A673 (cell line): Measurements from ENCODE around the gene CNN2. TPM values are rescaled to one million over a fixed set of nuclear protein-coding genes. Genes with fewer than 3 reads are reported as not detected.

Source experiments
- BruUV-seq: library from RNA; stranded (reverse); fragments of 400-500 nt; replicated peaks from 2 replicates; lab custom pipeline; 2021; lab: Mats Ljungman, UMichigan
- CTCF ChIA-PET: fragments of 300-600 bp; sonication (Branson Sonifier 250); formaldehyde crosslinking; loops from one replicate; lab custom pipeline; 2022; ENCODE audit warnings: antibody characterized with exemption; lab: Charles Lee
- POLR2A ChIA-PET: fragments of 300-600 bp; sonication (Branson Sonifier 250); formaldehyde crosslinking; loops from one replicate; lab custom pipeline; 2022; ENCODE audit warnings: antibody characterized with exemption; ENCODE audit not compliant: low non-redundant PET; lab: Charles Lee
- DNase-seq: peaks from one replicate; pipeline ENCODE4 v3.0.0-alpha.2; 2015; ENCODE audit warnings: low spot score
- H3K27ac ChIP-seq: fragments of 200-600 bp; sonication (generic); 2 replicates; pipeline ENCODE4 v1.5.1; 2016; ENCODE audit warnings: mixed run types, low read depth, mild to moderate bottlenecking, mixed read lengths, antibody characterized with exemption, low read length; ENCODE audit not compliant: poor library complexity, severe bottlenecking
- H3K27me3 ChIP-seq: fragments of 200-600 bp; sonication (generic); replicated peaks from 2 replicates; pipeline ENCODE4 v1.6.1; 2017; ENCODE audit warnings: mixed run types, low read depth, mild to moderate bottlenecking, mixed read lengths, antibody characterized with exemption, low read length; ENCODE audit not compliant: insufficient read depth, poor library complexity
- H3K36me3 ChIP-seq: fragments of 200-600 bp; sonication (generic); 2 replicates; pipeline ENCODE4 v1.6.1; 2016; ENCODE audit warnings: mixed run types, mild to moderate bottlenecking, mixed read lengths, antibody characterized with exemption, low read length; ENCODE audit not compliant: insufficient read depth, poor library complexity, severe bottlenecking
- H3K4me1 ChIP-seq: fragments of 200-600 bp; sonication (generic); 2 replicates; pipeline ENCODE4 v1.6.1; 2017; ENCODE audit warnings: mixed run types, mild to moderate bottlenecking, mixed read lengths, antibody characterized with exemption, low read length; ENCODE audit not compliant: insufficient read depth, poor library complexity, severe bottlenecking
- H3K4me3 ChIP-seq: fragments of 200-600 bp; sonication (generic); 2 replicates; pipeline ENCODE4 v1.5.1; 2016; ENCODE audit warnings: low read depth, mixed run types, mild to moderate bottlenecking, mixed read lengths, low read length; ENCODE audit not compliant: poor library complexity, severe bottlenecking
- H3K9me3 ChIP-seq: fragments of 200-600 bp; sonication (generic); 2 replicates; pipeline ENCODE4 v1.6.1; 2016; ENCODE audit warnings: mixed run types, low read depth, mild to moderate bottlenecking, mixed read lengths, antibody characterized with exemption, low read length; ENCODE audit not compliant: poor library complexity, severe bottlenecking
- EZH2 ChIP-seq: fragments of 200-600 bp; sonication (generic); IDR thresholded peaks from 2 replicates; pipeline ENCODE4 v1.6.1; 2017; ENCODE audit warnings: borderline replicate concordance, low read depth, mild to moderate bottlenecking, mixed read lengths, antibody characterized with exemption, low read length; ENCODE audit not compliant: poor library complexity, severe bottlenecking
- intact Hi-C: fragments of 100-400 bp; cut with micrococcal nuclease; formaldehyde crosslinking; loops from one replicate; pipeline ENCODE4 v1.10.0; 2022; ENCODE audit not compliant: unreplicated experiment
- total RNA-seq: library from RNA; stranded (reverse); gene quantifications from 2 replicates; pipeline ENCODE4 v1.2.3, GENCODE V29; 2021
- TF ChIP-seq, protein P1 (sequence below): fragments of 300-800, 200-600 bp; sonication (generic); conservative IDR thresholded peaks from 2 replicates; pipeline ENCODE4 v1.5.1; 2017; ENCODE audit warnings: low read depth, mild to moderate bottlenecking, antibody characterized with exemption, low read length, moderate library complexity, mixed read lengths

CNN2 gene
- total RNA-seq, 1 experiment from 2014 or later: 112 TPM

DNA sequence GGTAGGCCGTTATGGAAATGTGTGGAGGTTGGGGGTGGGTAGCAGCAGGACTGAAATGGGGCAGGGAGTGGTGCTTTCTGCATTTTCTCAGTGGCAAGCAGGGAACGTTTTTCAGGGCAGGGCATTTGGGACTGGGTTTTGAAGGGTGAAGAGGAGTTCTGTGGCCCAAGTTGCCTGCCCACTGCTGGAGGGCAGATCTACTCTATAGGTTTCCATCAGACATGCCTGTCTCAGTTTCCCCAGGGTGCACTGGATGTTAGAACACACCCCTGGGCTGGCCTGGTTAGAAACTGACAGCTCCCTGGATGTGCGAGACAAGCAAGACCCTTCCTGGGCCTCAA, 27.1 kb upstream of the CNN2 start:
- no peak for TF ChIP-seq EZH2
- TF ChIP-seq, protein P1, sequence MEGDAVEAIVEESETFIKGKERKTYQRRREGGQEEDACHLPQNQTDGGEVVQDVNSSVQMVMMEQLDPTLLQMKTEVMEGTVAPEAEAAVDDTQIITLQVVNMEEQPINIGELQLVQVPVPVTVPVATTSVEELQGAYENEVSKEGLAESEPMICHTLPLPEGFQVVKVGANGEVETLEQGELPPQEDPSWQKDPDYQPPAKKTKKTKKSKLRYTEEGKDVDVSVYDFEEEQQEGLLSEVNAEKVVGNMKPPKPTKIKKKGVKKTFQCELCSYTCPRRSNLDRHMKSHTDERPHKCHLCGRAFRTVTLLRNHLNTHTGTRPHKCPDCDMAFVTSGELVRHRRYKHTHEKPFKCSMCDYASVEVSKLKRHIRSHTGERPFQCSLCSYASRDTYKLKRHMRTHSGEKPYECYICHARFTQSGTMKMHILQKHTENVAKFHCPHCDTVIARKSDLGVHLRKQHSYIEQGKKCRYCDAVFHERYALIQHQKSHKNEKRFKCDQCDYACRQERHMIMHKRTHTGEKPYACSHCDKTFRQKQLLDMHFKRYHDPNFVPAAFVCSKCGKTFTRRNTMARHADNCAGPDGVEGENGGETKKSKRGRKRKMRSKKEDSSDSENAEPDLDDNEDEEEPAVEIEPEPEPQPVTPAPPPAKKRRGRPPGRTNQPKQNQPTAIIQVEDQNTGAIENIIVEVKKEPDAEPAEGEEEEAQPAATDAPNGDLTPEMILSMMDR: no peak
- intact Hi-C loops: loop anchor here (5.0 kb wide), 1 partner anchor 77 kb away; no protein-coding TSS in a partner anchor

DNA sequence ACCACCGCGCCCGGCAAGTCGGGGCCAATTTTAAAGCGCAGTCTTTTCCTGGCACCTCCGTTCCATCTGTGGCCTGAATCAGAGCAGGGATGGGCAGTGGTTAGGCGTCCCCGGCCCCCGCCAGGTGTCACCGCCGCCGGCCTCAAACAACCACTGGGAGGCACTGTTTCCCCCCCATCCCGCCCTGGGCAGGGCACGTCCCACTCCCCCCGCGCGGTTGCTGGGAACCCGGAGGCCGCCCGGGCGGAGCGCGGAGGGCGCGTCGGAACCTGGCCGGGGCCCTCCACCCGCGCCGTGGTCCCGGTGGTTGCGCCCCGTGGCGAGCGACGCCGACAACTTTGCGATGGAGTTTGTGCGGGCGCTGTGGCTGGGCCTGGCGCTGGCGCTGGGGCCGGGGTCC, 26.3 kb upstream of the CNN2 start, which contains the start of gene GRIN3B:
Gene GRIN3B, plus strand, starts transcription at position 325 of the 400 bp plus-strand sequence. Its CDS starts 19 bp downstream, at position 344.
- CTCF ChIA-PET: no interaction called here
- peak; percentile 81 for DNase-seq
- TF ChIP-seq, protein P1: peak; percentile 60
- TF ChIP-seq EZH2: no peak
- intact Hi-C loops: no loop called here
- H3K27me3 ChIP-seq: peaks cover 50% of the 10 kb centered on the region
- POLR2A ChIA-PET: no interaction called here
- H3K4me3 ChIP-seq: peak within 1 kb of the TSS; percentile 34
- H3K27ac ChIP-seq: no peak within 1 kb of the TSS
- BruUV-seq: no TSS peak
- H3K36me3 ChIP-seq: no peaks in the 10 kb centered on the region
- H3K9me3 ChIP-seq: no peaks in the 10 kb centered on the region
- peaks cover 24% of the 10 kb centered on the region for H3K4me1 ChIP-seq

More for the DNA sequence above, 27.1 kb upstream of the CNN2 start:
- Histone ChIP-seq H3K4me3 (no peak overlapping the region), H3K27me3 (peaks cover 50% of the 10 kb centered on the region), H3K36me3 (peaks cover 3% of the 10 kb centered on the region), H3K9me3 (no peaks in the 10 kb centered on the region), H3K27ac (no peak overlapping the region), H3K4me1 (peaks cover 24% of the 10 kb centered on the region)
- no peak for DNase-seq
- CTCF ChIA-PET: no interaction called here
- BruUV-seq: no TSS peak
- POLR2A ChIA-PET: no interaction called here

DNA sequence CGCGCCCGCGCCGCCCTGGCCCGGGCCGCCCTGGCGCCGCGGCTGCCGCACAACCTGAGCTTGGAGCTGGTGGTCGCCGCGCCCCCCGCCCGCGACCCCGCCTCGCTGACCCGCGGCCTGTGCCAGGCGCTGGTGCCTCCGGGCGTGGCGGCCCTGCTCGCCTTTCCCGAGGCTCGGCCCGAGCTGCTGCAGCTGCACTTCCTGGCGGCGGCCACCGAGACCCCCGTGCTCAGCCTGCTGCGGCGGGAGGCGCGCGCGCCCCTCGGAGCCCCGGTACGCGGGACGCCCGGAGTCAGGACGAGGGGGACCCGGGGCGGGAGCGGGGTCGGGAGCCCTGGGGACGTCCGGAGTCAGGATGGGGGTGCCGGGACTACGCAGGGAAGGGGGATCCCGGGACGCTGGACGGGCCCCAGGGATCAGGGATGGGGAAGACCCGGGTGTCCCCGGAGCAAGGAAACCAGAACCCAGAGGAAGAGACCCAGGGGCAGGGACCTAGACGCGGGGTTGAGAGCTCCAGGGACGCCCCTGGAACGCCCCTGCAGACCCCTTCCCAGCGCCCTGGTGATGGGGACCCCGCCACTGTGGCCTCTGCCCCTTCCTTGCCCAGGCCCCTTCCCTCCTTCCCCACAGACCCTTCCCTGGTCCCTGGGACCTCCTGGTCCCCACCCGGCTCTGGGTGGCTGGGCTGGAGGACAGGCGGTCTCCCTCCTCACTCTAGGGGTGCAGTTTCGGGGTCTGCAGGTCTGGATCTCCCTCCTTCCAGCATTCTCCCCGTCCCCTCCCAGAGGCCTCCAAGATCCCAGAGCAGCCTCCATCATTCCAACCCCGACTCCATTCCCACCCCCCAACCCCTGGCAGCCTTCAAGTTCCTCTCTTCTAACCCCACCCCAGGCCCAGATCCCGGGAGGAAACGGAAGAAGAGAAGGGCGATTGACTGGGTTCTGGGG, 25.5 kb upstream of the CNN2 start:
- POLR2A ChIA-PET: interaction anchor here (0.6 kb wide), 1 partner anchor 118 kb away, joined by 4 read pairs; no protein-coding TSS in a partner anchor
- Histone ChIP-seq H3K9me3 (no peaks in the 10 kb centered on the region), H3K36me3 (no peaks in the 10 kb centered on the region), H3K4me3 (peak overlapping the region; percentile 17), H3K4me1 (peaks cover 20% of the 10 kb centered on the region), H3K27me3 (peaks cover 50% of the 10 kb centered on the region), H3K27ac (no peak overlapping the region)
- no TSS peak for BruUV-seq
- TF ChIP-seq EZH2: no peak
- TF ChIP-seq, protein P1: no peak
- intact Hi-C loops: no loop called here
- CTCF ChIA-PET: interaction anchor here (0.7 kb wide), 1 partner anchor 134 kb away, joined by 3 read pairs; no protein-coding TSS in a partner anchor
- DNase-seq: no peak
